GM12801 (cell line): Measurements from ENCODE around the gene C11orf24.

Experiments
- CTCF ChIP-seq: IDR thresholded peaks from one replicate; pipeline ENCODE4 v1.5.1; 2011; ENCODE audit warnings: control low read depth; ENCODE audit not compliant: insufficient read length; ENCODE audit errors: extremely low read depth

C11orf24 gene

GRCh38 chr11:68271781-68272608 lies at the start of gene C11orf24:
TSS of gene C11orf24 (minus strand) at chr11:68271973. CDS start at chr11:68263767, 8,206 bp downstream.
- TF ChIP-seq CTCF = no peak

- no peak for TF ChIP-seq CTCF
Observed at GRCh38 chr11:68317147-68317785, 45.5 kb upstream of the C11orf24 start.

- TF ChIP-seq CTCF = no peak
Observed at GRCh38 chr11:68315171-68315920, 43.6 kb upstream of the C11orf24 start.

- no peak for TF ChIP-seq CTCF
Observed at GRCh38 chr11:68314203-68315170, 42.7 kb upstream of the C11orf24 start.

GRCh38 chr11:68313574-68314202 lies 41.9 kb upstream of the C11orf24 start:
- TF ChIP-seq CTCF = no peak

GRCh38 chr11:68312780-68313573 lies 41.2 kb upstream of the C11orf24 start:
- no peak for TF ChIP-seq CTCF
